Measurements from ENCODE around the gene LRCOL1.

DNA sequence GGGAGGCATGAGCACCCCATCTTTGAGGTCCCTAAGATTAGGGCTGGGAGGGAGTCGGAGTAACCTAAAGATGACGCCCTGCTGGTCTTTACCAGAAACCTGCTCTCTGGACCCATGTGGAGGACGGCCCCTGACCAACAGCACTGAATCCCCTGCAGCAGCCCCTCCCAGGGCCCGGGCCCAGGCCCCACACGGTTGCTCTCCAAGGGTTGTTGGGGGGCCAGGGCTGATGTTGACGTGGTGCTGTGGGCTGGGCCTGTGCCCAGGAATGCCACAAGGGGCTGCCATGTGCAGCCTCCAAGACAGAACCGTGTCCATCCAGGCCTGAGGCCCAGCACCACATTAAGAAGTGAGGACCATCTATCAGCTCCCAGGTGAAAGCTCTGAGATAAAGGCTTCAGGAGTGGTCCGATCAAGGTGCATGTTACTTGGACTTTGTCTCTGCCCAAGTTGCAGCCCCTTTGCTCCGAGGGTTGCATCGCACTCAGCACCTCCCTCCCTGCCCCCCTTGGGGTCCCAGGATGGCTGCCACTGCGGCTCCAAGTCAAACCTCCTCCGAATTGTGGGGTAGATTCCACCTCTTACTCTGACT lies 29.6 kb downstream of the LRCOL1 start:
- TF ChIP-seq, protein P1, sequence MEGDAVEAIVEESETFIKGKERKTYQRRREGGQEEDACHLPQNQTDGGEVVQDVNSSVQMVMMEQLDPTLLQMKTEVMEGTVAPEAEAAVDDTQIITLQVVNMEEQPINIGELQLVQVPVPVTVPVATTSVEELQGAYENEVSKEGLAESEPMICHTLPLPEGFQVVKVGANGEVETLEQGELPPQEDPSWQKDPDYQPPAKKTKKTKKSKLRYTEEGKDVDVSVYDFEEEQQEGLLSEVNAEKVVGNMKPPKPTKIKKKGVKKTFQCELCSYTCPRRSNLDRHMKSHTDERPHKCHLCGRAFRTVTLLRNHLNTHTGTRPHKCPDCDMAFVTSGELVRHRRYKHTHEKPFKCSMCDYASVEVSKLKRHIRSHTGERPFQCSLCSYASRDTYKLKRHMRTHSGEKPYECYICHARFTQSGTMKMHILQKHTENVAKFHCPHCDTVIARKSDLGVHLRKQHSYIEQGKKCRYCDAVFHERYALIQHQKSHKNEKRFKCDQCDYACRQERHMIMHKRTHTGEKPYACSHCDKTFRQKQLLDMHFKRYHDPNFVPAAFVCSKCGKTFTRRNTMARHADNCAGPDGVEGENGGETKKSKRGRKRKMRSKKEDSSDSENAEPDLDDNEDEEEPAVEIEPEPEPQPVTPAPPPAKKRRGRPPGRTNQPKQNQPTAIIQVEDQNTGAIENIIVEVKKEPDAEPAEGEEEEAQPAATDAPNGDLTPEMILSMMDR (IDR thresholded peaks at IDR 0.05 in 4 of 5, conservative IDR thresholded peaks at IDR 0.05 in 1 of 5), result no peak
- TF ChIP-seq POLR2A (IDR thresholded peaks at IDR 0.05), result no peak

All from gastrocnemius medialis (tissue), 4 donors.